Body of pancreas (tissue), 4 donors: ENCODE results near the gene SRSF6.

ENCODE experiments used
- POLR2A ChIP-seq, 3 donors: fragments of 450-650 bp; IDR thresholded peaks; one replicate each; pipeline ENCODE4 v1.6.1; 2016; ENCODE audit warnings: antibody characterized with exemption in 3 of 3, mild to moderate bottlenecking in 2 of 3
- TF ChIP-seq, protein P1 (sequence below), 7 experiments: fragments of 450-650 bp in 4 of 7; fragments of 200-600 bp in 3 of 7; sonication (generic) in 3 of 7; IDR thresholded peaks; one replicate each; pipeline ENCODE4 v1.5.1; 2016 to 2019; ENCODE audit warnings: antibody characterized with exemption in 7 of 7

DNA sequence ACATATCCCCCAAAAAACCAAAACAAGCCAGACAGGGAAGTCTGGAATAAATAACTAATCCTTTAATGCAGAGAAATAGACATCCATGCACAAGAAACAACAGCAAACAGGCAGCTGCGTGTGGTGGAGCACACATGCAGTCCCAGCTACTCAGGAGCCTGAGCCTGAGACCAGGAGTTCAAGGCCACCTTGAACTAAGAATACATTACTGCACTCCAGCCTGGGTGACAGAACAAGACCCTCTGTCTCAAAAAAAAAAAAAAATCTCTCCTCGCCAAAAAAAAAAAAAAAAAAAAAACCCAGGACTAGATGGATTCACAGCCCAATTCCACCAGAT lies 48.2 kb upstream of the SRSF6 start:
- no peak for TF ChIP-seq POLR2A (IDR thresholded peaks at IDR 0.05)
- TF ChIP-seq, protein P1, sequence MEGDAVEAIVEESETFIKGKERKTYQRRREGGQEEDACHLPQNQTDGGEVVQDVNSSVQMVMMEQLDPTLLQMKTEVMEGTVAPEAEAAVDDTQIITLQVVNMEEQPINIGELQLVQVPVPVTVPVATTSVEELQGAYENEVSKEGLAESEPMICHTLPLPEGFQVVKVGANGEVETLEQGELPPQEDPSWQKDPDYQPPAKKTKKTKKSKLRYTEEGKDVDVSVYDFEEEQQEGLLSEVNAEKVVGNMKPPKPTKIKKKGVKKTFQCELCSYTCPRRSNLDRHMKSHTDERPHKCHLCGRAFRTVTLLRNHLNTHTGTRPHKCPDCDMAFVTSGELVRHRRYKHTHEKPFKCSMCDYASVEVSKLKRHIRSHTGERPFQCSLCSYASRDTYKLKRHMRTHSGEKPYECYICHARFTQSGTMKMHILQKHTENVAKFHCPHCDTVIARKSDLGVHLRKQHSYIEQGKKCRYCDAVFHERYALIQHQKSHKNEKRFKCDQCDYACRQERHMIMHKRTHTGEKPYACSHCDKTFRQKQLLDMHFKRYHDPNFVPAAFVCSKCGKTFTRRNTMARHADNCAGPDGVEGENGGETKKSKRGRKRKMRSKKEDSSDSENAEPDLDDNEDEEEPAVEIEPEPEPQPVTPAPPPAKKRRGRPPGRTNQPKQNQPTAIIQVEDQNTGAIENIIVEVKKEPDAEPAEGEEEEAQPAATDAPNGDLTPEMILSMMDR (IDR thresholded peaks at IDR 0.05), result no peak
